Retinal pigment epithelial cell (primary cell): ENCODE measurements around the gene GRAMD1B.
"Not testable (repeated sequence)": the region's sequence is repeated elsewhere in the genome, so short reads cannot be mapped to it uniquely, and the experiment has no call there.

ENCODE experiments used
- DNase-seq: peaks from one replicate; pipeline ENCODE4 v3.0.0-alpha.2; 2010; ENCODE audit warnings: low read depth
- H3K4me3 ChIP-seq: 2 replicates; pipeline ENCODE4 v1.5.1; 2011; ENCODE audit warnings: mild to moderate bottlenecking, low read length, control low read depth, moderate library complexity
- CTCF ChIP-seq: conservative IDR thresholded peaks from 2 replicates; pipeline ENCODE4 v1.5.1; 2011; ENCODE audit warnings: low read depth, low read length, control low read depth, inconsistent platforms

Gene GRAMD1B

DNA sequence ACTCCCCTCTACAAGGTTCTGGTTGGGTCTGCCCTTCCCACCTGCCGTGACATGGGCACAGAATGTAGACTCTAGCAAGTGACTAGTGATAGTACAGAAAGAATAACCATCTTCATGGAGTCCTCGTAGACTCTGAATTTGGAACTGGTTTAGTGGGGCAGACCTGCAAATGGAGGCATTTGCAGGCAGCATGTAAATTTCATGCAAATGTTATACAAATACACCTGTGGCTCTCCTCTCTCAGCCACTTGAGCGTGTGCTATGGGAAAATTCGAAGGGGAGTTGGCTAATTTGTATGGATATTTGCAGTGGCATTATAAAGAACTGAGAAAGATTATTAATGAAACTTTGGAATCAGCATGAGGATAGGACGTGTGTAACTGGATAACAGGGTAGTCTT is 139.3 kb downstream of the GRAMD1B start:
- no peak for DNase-seq
- no peak for TF ChIP-seq CTCF
- no peak overlapping the region for H3K4me3 ChIP-seq

GRCh38 chr11:123570939-123571580 is 141.0 kb downstream of the GRAMD1B start:
- no peak for DNase-seq
- no peak for TF ChIP-seq CTCF
- no peak overlapping the region for H3K4me3 ChIP-seq

- not testable (repeated sequence) for H3K4me3 ChIP-seq, DNase-seq
Measured at GRCh38 chr11:123572791-123573190, 142.7 kb downstream of the GRAMD1B start.

- no peak for TF ChIP-seq CTCF
- DNase-seq = no peak
- H3K4me3 ChIP-seq = no peak overlapping the region
Measured at GRCh38 chr11:123573286-123573685, 143.2 kb downstream of the GRAMD1B start.

- H3K4me3 ChIP-seq = no peak overlapping the region
- no peak for TF ChIP-seq CTCF
- DNase-seq = no peak
Measured at GRCh38 chr11:123575441-123575840, 145.4 kb downstream of the GRAMD1B start.

GRCh38 chr11:123576082-123576481 is 146.0 kb downstream of the GRAMD1B start:
- no peak for TF ChIP-seq CTCF
- DNase-seq = no peak
- no peak overlapping the region for H3K4me3 ChIP-seq

DNA sequence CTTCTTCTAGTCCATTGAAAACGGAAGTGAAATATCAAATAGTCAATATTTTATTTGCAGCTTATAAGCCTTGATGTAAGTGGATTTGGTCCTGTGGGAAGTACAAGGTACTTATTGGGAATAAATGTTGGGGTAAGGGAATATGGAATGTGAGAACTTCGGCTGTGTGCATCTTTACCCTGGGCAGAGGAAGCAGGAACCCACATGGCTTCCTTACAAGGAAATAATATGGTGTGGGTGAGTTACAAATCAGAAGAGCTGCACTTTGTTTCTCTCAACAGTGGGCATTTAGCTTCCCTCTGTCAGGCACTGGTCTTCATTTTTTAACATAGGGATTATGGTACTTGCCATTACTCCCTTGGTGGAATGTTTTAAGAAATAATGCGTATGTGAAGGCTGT is 146.4 kb downstream of the GRAMD1B start:
- no peak for DNase-seq
- no peak for TF ChIP-seq CTCF
- H3K4me3 ChIP-seq = no peak overlapping the region
